Lung microvascular endothelial cell (primary cell): ENCODE results near the gene HSPA12A. TPM values are rescaled to one million over a fixed set of nuclear protein-coding genes. Genes with fewer than 3 reads are reported as not detected.
"Not testable (repeated sequence)": the region's sequence is repeated elsewhere in the genome, so short reads cannot be mapped to it uniquely, and the experiment has no call there.

Source experiments
- DNase-seq, 2 donors: peaks; one replicate each; pipeline versions ENCODE4 v3.0.0 to v3.0.0-alpha.2; 2010; ENCODE audit warnings: low read depth in 2 of 2
- total RNA-seq: library from RNA; depleted of rRNA; stranded (reverse); fragments of >200 nt; gene quantifications from 2 replicates; pipeline ENCODE4 v1.2.1, GENCODE V29; 2014

Gene HSPA12A
- total RNA-seq, 1 donor from 2014 or later: 0.79 TPM

- no peak for DNase-seq
These were observed 24.3 kb downstream of the HSPA12A start for GRCh38 chr10:116718058-116718457.

GRCh38 chr10:116716381-116716780, 26.0 kb downstream of the HSPA12A start:
- DNase-seq: no peak

- no peak for DNase-seq
These were observed 26.5 kb downstream of the HSPA12A start for GRCh38 chr10:116715839-116716377.

GRCh38 chr10:116715341-116715740, 27.0 kb downstream of the HSPA12A start:
- DNase-seq: peak in 1 of 2 donors; percentile 91

- no peak for DNase-seq
These were observed 28.5 kb downstream of the HSPA12A start for GRCh38 chr10:116713846-116714245.

GRCh38 chr10:116712989-116713543, 29.3 kb downstream of the HSPA12A start:
- no peak for DNase-seq

- no peak for DNase-seq
These were observed 29.8 kb downstream of the HSPA12A start for GRCh38 chr10:116712519-116712918.

- not testable (repeated sequence) for DNase-seq
These were observed 30.6 kb downstream of the HSPA12A start for GRCh38 chr10:116711803-116712202.

- DNase-seq: no peak
These were observed 32.3 kb downstream of the HSPA12A start for GRCh38 chr10:116710076-116710475.

GRCh38 chr10:116708877-116709276, 33.5 kb downstream of the HSPA12A start:
- DNase-seq: no peak

GRCh38 chr10:116708391-116708821, 34.0 kb downstream of the HSPA12A start:
- DNase-seq: no peak

GRCh38 chr10:116707981-116708380, 34.4 kb downstream of the HSPA12A start:
- DNase-seq: no peak

GRCh38 chr10:116706281-116706680, 36.1 kb downstream of the HSPA12A start:
- DNase-seq: no peak

- DNase-seq: no peak
These were observed 36.9 kb downstream of the HSPA12A start for GRCh38 chr10:116705498-116705897.

GRCh38 chr10:116704926-116705325, 37.4 kb downstream of the HSPA12A start:
- DNase-seq: no peak

- no peak for DNase-seq
These were observed 40.2 kb downstream of the HSPA12A start for GRCh38 chr10:116702165-116702564.

- no peak for DNase-seq
These were observed 42.8 kb downstream of the HSPA12A start for GRCh38 chr10:116699471-116700150.

- no peak for DNase-seq
These were observed 43.3 kb downstream of the HSPA12A start for GRCh38 chr10:116699049-116699448.

- no peak for DNase-seq
These were observed 44.0 kb downstream of the HSPA12A start for GRCh38 chr10:116698364-116698763.

- no peak for DNase-seq
These were observed 44.5 kb downstream of the HSPA12A start for GRCh38 chr10:116697816-116698215.

GRCh38 chr10:116696919-116697318, 45.4 kb downstream of the HSPA12A start:
- no peak for DNase-seq

GRCh38 chr10:116694927-116695268, 47.5 kb downstream of the HSPA12A start:
- DNase-seq: no peak

GRCh38 chr10:116694243-116694926, 48.0 kb downstream of the HSPA12A start:
- DNase-seq: no peak
